GM21529 (cell line): ENCODE results near the gene KNTC1.
"Not testable (repeated sequence)": the region's sequence is repeated elsewhere in the genome, so short reads cannot be mapped to it uniquely, and the experiment has no call there.

Experiments used
- ATAC-seq: cut with Tn5 transposase; IDR thresholded peaks from one replicate; pipeline ENCODE4 v1.9.1; 2021; ENCODE audit not compliant: unreplicated experiment

Gene KNTC1

GRCh38 chr12:122558745-122559641, 31.9 kb downstream of the KNTC1 start:
- ATAC-seq: peak; percentile 62

- no peak for ATAC-seq
These were observed 33.1 kb downstream of the KNTC1 start for GRCh38 chr12:122560138-122560537.

- ATAC-seq: no peak
These were observed 36.3 kb downstream of the KNTC1 start for GRCh38 chr12:122563361-122563760.

GRCh38 chr12:122566816-122567215, 39.8 kb downstream of the KNTC1 start:
- ATAC-seq: not testable (repeated sequence)

- ATAC-seq: no peak
These were observed 42.2 kb downstream of the KNTC1 start for GRCh38 chr12:122569288-122569687.

- not testable (repeated sequence) for ATAC-seq
These were observed 43.0 kb downstream of the KNTC1 start for GRCh38 chr12:122570006-122570405.

- ATAC-seq: no peak
These were observed 44.8 kb downstream of the KNTC1 start for GRCh38 chr12:122571821-122572220.

GRCh38 chr12:122583294-122583693, 56.2 kb downstream of the KNTC1 start:
- ATAC-seq: not testable (repeated sequence)

GRCh38 chr12:122584177-122584863, 57.3 kb downstream of the KNTC1 start:
- ATAC-seq: no peak

GRCh38 chr12:122590990-122591389, 63.9 kb downstream of the KNTC1 start:
- ATAC-seq: no peak

GRCh38 chr12:122591966-122592365, 64.9 kb downstream of the KNTC1 start:
- ATAC-seq: not testable (repeated sequence)

GRCh38 chr12:122592543-122592942, 65.5 kb downstream of the KNTC1 start:
- not testable (repeated sequence) for ATAC-seq

GRCh38 chr12:122593910-122594309, 66.9 kb downstream of the KNTC1 start:
- ATAC-seq: no peak

- no peak for ATAC-seq
These were observed 69.8 kb downstream of the KNTC1 start for GRCh38 chr12:122596838-122597237.

GRCh38 chr12:122602456-122602855, 75.4 kb downstream of the KNTC1 start:
- no peak for ATAC-seq

- no peak for ATAC-seq
These were observed 77.9 kb downstream of the KNTC1 start for GRCh38 chr12:122604993-122605392.

- no peak for ATAC-seq
These were observed 82.7 kb downstream of the KNTC1 start for GRCh38 chr12:122609732-122610131.

- ATAC-seq: no peak
These were observed 83.2 kb downstream of the KNTC1 start for GRCh38 chr12:122610207-122610606.

- no peak for ATAC-seq
These were observed 83.9 kb downstream of the KNTC1 start for GRCh38 chr12:122610911-122611310.

- ATAC-seq: no peak
These were observed 87.8 kb downstream of the KNTC1 start for GRCh38 chr12:122614839-122615238.

- no peak for ATAC-seq
These were observed 88.7 kb downstream of the KNTC1 start for GRCh38 chr12:122615780-122616179.

GRCh38 chr12:122635471-122635870, 108.4 kb downstream of the KNTC1 start:
- ATAC-seq: no peak
